Esophagus squamous epithelium (tissue), 4 donors: ENCODE data around the gene MAP2K3.
"Not testable (repeated sequence)": the region's sequence is repeated elsewhere in the genome, so short reads cannot be mapped to it uniquely, and the experiment has no call there.

Experiments
- POLR2A ChIP-seq, 4 donors: fragments of 450-650 bp; IDR thresholded peaks; one replicate each; pipeline ENCODE4 v1.6.1; 2017; ENCODE audit warnings: antibody characterized with exemption in 4 of 4, mild to moderate bottlenecking in 4 of 4, moderate library complexity in 3 of 4
- TF ChIP-seq, protein P1 (sequence below), 6 experiments: fragments of 450-650 bp in 4 of 6; fragments of 200-600 bp in 2 of 6; sonication (generic) in 2 of 6; IDR thresholded peaks; one replicate each; pipeline ENCODE4 v1.5.1; 2016 to 2019; ENCODE audit warnings: antibody characterized with exemption in 6 of 6, mild to moderate bottlenecking in 4 of 6, moderate library complexity in 4 of 6

GRCh38 chr17:21316887-21317500 is 32.5 kb downstream of the MAP2K3 start:
- TF ChIP-seq, protein P1, sequence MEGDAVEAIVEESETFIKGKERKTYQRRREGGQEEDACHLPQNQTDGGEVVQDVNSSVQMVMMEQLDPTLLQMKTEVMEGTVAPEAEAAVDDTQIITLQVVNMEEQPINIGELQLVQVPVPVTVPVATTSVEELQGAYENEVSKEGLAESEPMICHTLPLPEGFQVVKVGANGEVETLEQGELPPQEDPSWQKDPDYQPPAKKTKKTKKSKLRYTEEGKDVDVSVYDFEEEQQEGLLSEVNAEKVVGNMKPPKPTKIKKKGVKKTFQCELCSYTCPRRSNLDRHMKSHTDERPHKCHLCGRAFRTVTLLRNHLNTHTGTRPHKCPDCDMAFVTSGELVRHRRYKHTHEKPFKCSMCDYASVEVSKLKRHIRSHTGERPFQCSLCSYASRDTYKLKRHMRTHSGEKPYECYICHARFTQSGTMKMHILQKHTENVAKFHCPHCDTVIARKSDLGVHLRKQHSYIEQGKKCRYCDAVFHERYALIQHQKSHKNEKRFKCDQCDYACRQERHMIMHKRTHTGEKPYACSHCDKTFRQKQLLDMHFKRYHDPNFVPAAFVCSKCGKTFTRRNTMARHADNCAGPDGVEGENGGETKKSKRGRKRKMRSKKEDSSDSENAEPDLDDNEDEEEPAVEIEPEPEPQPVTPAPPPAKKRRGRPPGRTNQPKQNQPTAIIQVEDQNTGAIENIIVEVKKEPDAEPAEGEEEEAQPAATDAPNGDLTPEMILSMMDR (IDR thresholded peaks at IDR 0.05): not testable (repeated sequence)
- not testable (repeated sequence) for TF ChIP-seq POLR2A (IDR thresholded peaks at IDR 0.05)
